Gastroesophageal sphincter (tissue), 3 donors: ENCODE results near the gene LETMD1.

Source experiments
- EP300 ChIP-seq: sonication (generic); formaldehyde crosslinking; IDR thresholded peaks from one replicate; pipeline ENCODE4 v1.6.1; 2017; ENCODE audit warnings: antibody characterized with exemption, mild to moderate bottlenecking
- POLR2A ChIP-seq, 2 donors: fragments of 450-650 bp; IDR thresholded peaks; one replicate each; pipeline ENCODE4 v1.6.1; 2017; ENCODE audit warnings: antibody characterized with exemption in 2 of 2, mild to moderate bottlenecking in 2 of 2, moderate library complexity in 1 of 2
- POLR2AphosphoS5 ChIP-seq: sonication (generic); formaldehyde crosslinking; IDR thresholded peaks from one replicate; pipeline ENCODE4 v1.6.1; 2017; ENCODE audit warnings: antibody characterized with exemption
- TF ChIP-seq, protein P1 (sequence below), 4 experiments: fragments of 200-600 bp in 2 of 4; fragments of 450-650 bp in 2 of 4; sonication (generic) in 1 of 4; IDR thresholded peaks; one replicate each; pipeline ENCODE4 v1.5.1; 2017 to 2019; ENCODE audit warnings: antibody characterized with exemption in 4 of 4, mild to moderate bottlenecking in 2 of 4, moderate library complexity in 2 of 4

DNA sequence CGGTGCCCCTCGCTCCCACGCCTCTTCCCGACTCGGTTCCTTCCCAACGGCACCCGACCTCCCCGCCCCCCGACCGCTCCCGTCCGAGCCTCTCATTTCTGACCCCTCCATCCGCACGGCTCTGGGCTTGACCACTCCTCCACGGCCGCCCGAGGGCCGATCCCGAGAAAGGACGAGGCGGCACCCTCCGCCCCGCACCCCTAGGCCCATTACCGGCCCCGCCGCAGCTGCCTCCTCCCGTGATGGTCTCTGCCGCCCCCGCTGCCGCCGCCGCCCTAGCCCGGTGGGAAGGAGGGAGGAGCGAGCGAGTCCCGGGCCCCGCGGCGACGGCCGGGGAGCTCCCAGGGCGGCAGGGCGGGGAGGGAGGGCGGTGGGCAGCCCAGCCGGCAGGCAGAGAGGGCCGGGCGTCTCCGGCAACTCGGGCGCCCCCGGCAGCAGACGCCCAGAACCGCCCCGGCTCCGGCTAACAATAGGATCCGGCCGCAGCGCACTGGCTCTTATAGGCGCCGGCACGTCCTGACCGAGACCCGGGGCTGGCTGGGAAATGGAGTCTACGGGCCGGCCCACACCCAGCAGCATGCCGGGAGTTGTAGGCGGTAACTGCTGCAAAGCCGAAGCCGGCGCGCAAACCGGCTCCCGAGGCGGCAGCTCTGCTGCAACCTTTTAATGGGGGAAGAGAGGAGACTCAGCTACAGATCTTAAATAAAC, 35.2 kb downstream of the LETMD1 start, which contains the start of gene CSRNP2:
- peak; percentile 99 to 100 for TF ChIP-seq POLR2A (IDR thresholded peaks at IDR 0.05)
- TF ChIP-seq, protein P1, sequence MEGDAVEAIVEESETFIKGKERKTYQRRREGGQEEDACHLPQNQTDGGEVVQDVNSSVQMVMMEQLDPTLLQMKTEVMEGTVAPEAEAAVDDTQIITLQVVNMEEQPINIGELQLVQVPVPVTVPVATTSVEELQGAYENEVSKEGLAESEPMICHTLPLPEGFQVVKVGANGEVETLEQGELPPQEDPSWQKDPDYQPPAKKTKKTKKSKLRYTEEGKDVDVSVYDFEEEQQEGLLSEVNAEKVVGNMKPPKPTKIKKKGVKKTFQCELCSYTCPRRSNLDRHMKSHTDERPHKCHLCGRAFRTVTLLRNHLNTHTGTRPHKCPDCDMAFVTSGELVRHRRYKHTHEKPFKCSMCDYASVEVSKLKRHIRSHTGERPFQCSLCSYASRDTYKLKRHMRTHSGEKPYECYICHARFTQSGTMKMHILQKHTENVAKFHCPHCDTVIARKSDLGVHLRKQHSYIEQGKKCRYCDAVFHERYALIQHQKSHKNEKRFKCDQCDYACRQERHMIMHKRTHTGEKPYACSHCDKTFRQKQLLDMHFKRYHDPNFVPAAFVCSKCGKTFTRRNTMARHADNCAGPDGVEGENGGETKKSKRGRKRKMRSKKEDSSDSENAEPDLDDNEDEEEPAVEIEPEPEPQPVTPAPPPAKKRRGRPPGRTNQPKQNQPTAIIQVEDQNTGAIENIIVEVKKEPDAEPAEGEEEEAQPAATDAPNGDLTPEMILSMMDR (IDR thresholded peaks at IDR 0.05): peak in 2 of 4 experiments; percentile 30 to 33
- no peak for TF ChIP-seq EP300
- peak; percentile 98 for TF ChIP-seq POLR2AphosphoS5
